H1 (cell line): ENCODE measurements around the gene TGFB1. TPM values are rescaled to one million over a fixed set of nuclear protein-coding genes. Genes with fewer than 3 reads are reported as not detected.

Experiments
- CTCF ChIA-PET: fragments of 300-600 bp; sonication (Branson Sonifier 250); formaldehyde crosslinking; loops from one replicate; lab custom pipeline; 2021; ENCODE audit not compliant: partially characterized antibody; lab: Charles Lee
- POLR2A ChIA-PET: fragments of 300-600 bp; sonication (Branson Sonifier 250); formaldehyde crosslinking; loops from one replicate; lab custom pipeline; 2021; ENCODE audit warnings: inconsistent platforms; ENCODE audit not compliant: partially characterized antibody; lab: Charles Lee
- DNase-seq, 2 experiments: peaks; one replicate each; pipeline versions ENCODE4 v3.0.0 to v3.0.0-alpha.2; 2010 to 2022; ENCODE audit warnings: low spot score in 2 of 2, low read depth in 1 of 2, mixed read lengths in 1 of 2
- FAIRE-seq: peaks from 2 replicates; lab custom pipeline; 2011; peaks lifted over from hg19 to GRCh38; lab: Jason Lieb, UNC
- H2AFZ ChIP-seq: 2 replicates; pipeline ENCODE4 v1.8.1; 2012; ENCODE audit warnings: low read length, inconsistent platforms
- H2AK5ac ChIP-seq: 2 replicates; pipeline ENCODE4 v1.6.1; 2013; ENCODE audit warnings: low read depth, low read length
- H2BK120ac ChIP-seq: replicated peaks from 2 replicates; pipeline ENCODE3; 2013; ENCODE audit warnings: low read depth, low read length, inconsistent platforms
- H2BK12ac ChIP-seq: 2 replicates; pipeline ENCODE4 v1.6.1; 2013; ENCODE audit warnings: low read depth, low read length
- H2BK15ac ChIP-seq: 2 replicates; pipeline ENCODE4 v1.6.1; 2013; ENCODE audit warnings: low read length
- H2BK20ac ChIP-seq: 2 replicates; pipeline ENCODE4 v1.6.1; 2013; ENCODE audit warnings: low read length
- H2BK5ac ChIP-seq: 2 replicates; pipeline ENCODE4 v1.6.1; 2013; ENCODE audit warnings: low read depth, low read length
- H3K14ac ChIP-seq: 2 replicates; pipeline ENCODE4 v1.6.1; 2013; ENCODE audit warnings: inconsistent platforms; ENCODE audit not compliant: insufficient read length
- H3K18ac ChIP-seq: 2 replicates; pipeline ENCODE4 v1.6.1; 2013; ENCODE audit warnings: low read length; ENCODE audit errors: extremely low read depth
- H3K23ac ChIP-seq: 2 replicates; pipeline ENCODE4 v1.6.1; 2013; ENCODE audit warnings: inconsistent platforms; ENCODE audit not compliant: insufficient read length
- H3K23me2 ChIP-seq: 2 replicates; pipeline ENCODE4 v1.6.1; 2013; ENCODE audit warnings: low read depth, low read length
- H3K27ac ChIP-seq: 2 replicates; pipeline ENCODE4 v1.6.1; 2011; ENCODE audit warnings: low read depth, low read length, inconsistent platforms
- H3K27me3 ChIP-seq, 4 experiments: replicated peaks in 1 of 4; 1 replicate in 1 of 4; 2 replicates in 3 of 4; pipeline versions ENCODE4 v1.6.1 to v1.8.1; 2011 to 2013; ENCODE audit warnings: low read length in 3 of 4, mild to moderate bottlenecking in 3 of 4, inconsistent platforms in 2 of 4, mixed read lengths in 2 of 4, moderate library complexity in 1 of 4; ENCODE audit not compliant: control insufficient read depth in 3 of 4, insufficient read depth in 3 of 4; ENCODE audit errors: extremely low read depth in 1 of 4
- H3K36me3 ChIP-seq, 4 experiments: 2 replicates each; pipeline versions ENCODE4 v1.6.1 to v1.8.1; 2011 to 2013; ENCODE audit warnings: mild to moderate bottlenecking in 4 of 4, low read length in 3 of 4, moderate library complexity in 2 of 4, control low read depth in 1 of 4, inconsistent platforms in 1 of 4; ENCODE audit not compliant: insufficient read depth in 4 of 4, control insufficient read depth in 2 of 4
- H3K4ac ChIP-seq: replicated peaks from 2 replicates; pipeline ENCODE3; 2013; ENCODE audit warnings: low read length, low read depth, mixed read lengths, inconsistent platforms; ENCODE audit not compliant: insufficient read length
- H3K4me1 ChIP-seq, 4 experiments: replicated peaks in 1 of 4; 1 replicate in 1 of 4; 2 replicates in 3 of 4; pipeline versions ENCODE4 v1.6.1 to v1.8.1; 2011 to 2013; ENCODE audit warnings: low read length in 3 of 4, inconsistent platforms in 2 of 4, mixed read lengths in 1 of 4; ENCODE audit not compliant: insufficient read depth in 4 of 4, control insufficient read depth in 3 of 4
- H3K4me2 ChIP-seq, 2 experiments: 2 replicates each; pipeline versions ENCODE4 v1.6.1 to v1.8.1; 2011 to 2013; ENCODE audit warnings: low read depth in 2 of 2, low read length in 2 of 2, control low read depth in 1 of 2, inconsistent platforms in 1 of 2, mild to moderate bottlenecking in 1 of 2; ENCODE audit not compliant: insufficient read depth in 1 of 2
- H3K4me3 ChIP-seq, 4 experiments: fragments of 200-600, 300-600 bp in 1 of 4; sonication (generic), shearing (Covaris generic), sonication (Bioruptor Twin) in 1 of 4; 2 replicates each; pipeline versions ENCODE4 v1.5.1 to v1.8.1; 2011 to 2016; ENCODE audit warnings: low read length in 4 of 4, low read depth in 3 of 4, control low read depth in 2 of 4, inconsistent platforms in 2 of 4, mild to moderate bottlenecking in 2 of 4, mixed read lengths in 1 of 4, moderate library complexity in 1 of 4; ENCODE audit not compliant: insufficient read depth in 2 of 4; ENCODE audit errors: extremely low read depth in 1 of 4
- H3K56ac ChIP-seq: replicated peaks from 2 replicates; pipeline ENCODE3; 2013; ENCODE audit warnings: low read depth, mild to moderate bottlenecking, mixed read lengths, low read length, inconsistent platforms; ENCODE audit not compliant: insufficient read length
- H3K79me1 ChIP-seq: 2 replicates; pipeline ENCODE4 v1.6.1; 2013; ENCODE audit warnings: low read depth, low read length, control low read depth
- H3K79me2 ChIP-seq, 2 experiments: 2 replicates each; pipeline versions ENCODE4 v1.6.1 to v1.8.1; 2012 to 2013; ENCODE audit warnings: low read length in 2 of 2, mild to moderate bottlenecking in 2 of 2, inconsistent platforms in 1 of 2; ENCODE audit not compliant: insufficient read depth in 2 of 2, control insufficient read depth in 1 of 2
- H3K9ac ChIP-seq, 4 experiments: replicated peaks in 1 of 4; 1 replicate in 1 of 4; 2 replicates in 3 of 4; pipeline versions ENCODE4 v1.6.1 to v1.8.1; 2011 to 2013; ENCODE audit warnings: low read depth in 3 of 4, low read length in 3 of 4, control low read depth in 2 of 4, mild to moderate bottlenecking in 2 of 4, moderate library complexity in 2 of 4, inconsistent platforms in 1 of 4; ENCODE audit errors: extremely low read depth in 1 of 4
- H3K9me3 ChIP-seq, 2 experiments: 2 replicates each; pipeline versions ENCODE4 v1.6.1 to v1.8.1; 2012 to 2013; ENCODE audit warnings: mild to moderate bottlenecking in 2 of 2, moderate library complexity in 2 of 2, control low read depth in 1 of 2, inconsistent platforms in 1 of 2, low read depth in 1 of 2, low read length in 1 of 2, mixed read lengths in 1 of 2; ENCODE audit not compliant: insufficient read depth in 2 of 2
- H4K20me1 ChIP-seq, 2 experiments: replicated peaks in 1 of 2; 2 replicates each; pipeline versions ENCODE3 to v1.8.1; 2011 to 2013; ENCODE audit warnings: inconsistent platforms in 2 of 2, low read length in 2 of 2, mild to moderate bottlenecking in 1 of 2; ENCODE audit not compliant: insufficient read depth in 2 of 2, control insufficient read depth in 1 of 2
- H4K5ac ChIP-seq: 2 replicates; pipeline ENCODE4 v1.6.1; 2013; ENCODE audit warnings: low read length, low read depth, mixed read lengths, inconsistent platforms; ENCODE audit not compliant: insufficient read length
- H4K8ac ChIP-seq: 2 replicates; pipeline ENCODE4 v1.8.0; 2013; ENCODE audit warnings: mild to moderate bottlenecking, moderate library complexity, low read length, inconsistent platforms; ENCODE audit not compliant: insufficient read depth; ENCODE audit errors: extremely low read depth
- H4K91ac ChIP-seq: replicated peaks from 2 replicates; pipeline ENCODE3; 2013; ENCODE audit warnings: low read length, mixed read lengths, inconsistent platforms; ENCODE audit not compliant: insufficient read length
- BACH1 ChIP-seq: IDR thresholded peaks from 2 replicates; pipeline ENCODE4 v1.6.1; 2012; ENCODE audit warnings: low read length, improper control_type of control experiment
- BCL11A ChIP-seq, 2 experiments: IDR thresholded peaks; one replicate each; pipeline ENCODE4 v1.6.1; 2011; ENCODE audit warnings: low read depth in 2 of 2, low read length in 2 of 2, mild to moderate bottlenecking in 2 of 2
- E2F6 ChIP-seq: IDR thresholded peaks from 2 replicates; pipeline ENCODE4 v1.6.1; 2012; ENCODE audit warnings: inconsistent platforms
- GABPA ChIP-seq: IDR thresholded peaks from 2 replicates; pipeline ENCODE4 v1.6.1; 2011; ENCODE audit warnings: mild to moderate bottlenecking, low read length, moderate library complexity, borderline replicate concordance; ENCODE audit not compliant: insufficient read depth
- JUN ChIP-seq: IDR thresholded peaks from 2 replicates; pipeline ENCODE4 v1.6.1; 2011; ENCODE audit warnings: low read depth, mild to moderate bottlenecking, improper control_type of control experiment, low read length
- POLR2AphosphoS5 ChIP-seq: IDR thresholded peaks from 2 replicates; pipeline ENCODE4 v1.6.1; 2011; ENCODE audit warnings: low read depth, low read length
- RBBP5 ChIP-seq: IDR thresholded peaks from 2 replicates; pipeline ENCODE4 v1.7.1; 2012; ENCODE audit warnings: low read depth, mild to moderate bottlenecking, inconsistent platforms, low read length, moderate library complexity, borderline replicate concordance
- SP4 ChIP-seq: IDR thresholded peaks from 2 replicates; pipeline ENCODE4 v1.6.1; 2012; ENCODE audit warnings: low read length, inconsistent platforms
- TCF12 ChIP-seq: IDR thresholded peaks from 2 replicates; pipeline ENCODE4 v1.6.1; 2011; ENCODE audit warnings: low read depth, mild to moderate bottlenecking, low read length
- WGBS, 2 experiments: shearing (Covaris generic) in 1 of 2; methylation state at CpG; one replicate each; pipeline versions ENCODE4 v1.1.6 to v1.1.7; 2013 to 2015; ENCODE audit warnings: low lambda C conversion rate in 2 of 2, mixed read lengths in 2 of 2, inconsistent platforms in 1 of 2, low coverage in 1 of 2, missing lambda C conversion rate in 1 of 2; ENCODE audit not compliant: insufficient replicate concordance in 2 of 2, insufficient coverage in 1 of 2, insufficient read length in 1 of 2; ENCODE audit errors: extremely low coverage in 1 of 2, missing lambda C conversion rate in 1 of 2; 5-methylcytosine and 5-hydroxymethylcytosine counted together
- polyA plus RNA-seq, 7 experiments: library from polyadenylated mRNA; depleted of rRNA in 3 of 7; stranded (reverse) in 5 of 7; unstranded in 2 of 7; fragments of >200 nt in 5 of 7; fragments of 200-250 nt in 2 of 7; gene quantifications; 1 replicate in 5 of 7; 2 replicates in 1 of 7; 4 replicates in 1 of 7; pipeline versions ENCODE4 v1.2.1 to v1.2.3, GENCODE V29; 2011 to 2013; ENCODE audit warnings: missing spikeins in 2 of 7, mixed read lengths in 2 of 7
- total RNA-seq: library from RNA; stranded (reverse); fragmentation: NEBNext Ultra II Directional; extraction: Animal tissue kit (Norgen Biotek cat#: 25700); gene quantifications from 2 replicates; pipeline ENCODE4 v1.2.1, GENCODE V29; 2021

TGFB1 gene
- total and polyA plus RNA-seq, 2 of the 8 experiments (the other 6 are each of a cell fraction or from before 2014, with no cell fraction given): 1.7 to 10.6 TPM

GRCh38 chr19:41297628-41298347 is 55.9 kb downstream of the TGFB1 start:
- no peaks in the 10 kb centered on the region for H3K79me2 ChIP-seq
- H2BK5ac ChIP-seq: no peak overlapping the region
- no peak overlapping the region for H2BK12ac ChIP-seq
- H2BK20ac ChIP-seq: no peak overlapping the region
- 90% methylated on average over 7 of the region's 7 CpGs; no CpG with 5 or more reads in 1 of the 2 experiments for WGBS, 2 experiments
- H2AK5ac ChIP-seq: no peak overlapping the region
- H3K4me1 ChIP-seq: no peaks in the 10 kb centered on the region
- H3K4me2 ChIP-seq: no peak overlapping the region
- peaks cover 69 to 98% (median 95%) of the 10 kb centered on the region in 4 experiments for H3K36me3 ChIP-seq
- H3K4me3 ChIP-seq: no peak overlapping the region
- no peak for TF ChIP-seq GABPA
- TF ChIP-seq TCF12: no peak
- no peak for TF ChIP-seq E2F6
- TF ChIP-seq RBBP5: no peak
- TF ChIP-seq JUN: no peak
- TF ChIP-seq BCL11A (IDR thresholded peaks at IDR 0.05; ENCODE audit: low read depth in 2 of 2, low read length in 2 of 2): no peak
- TF ChIP-seq SP4: no peak
- no peak for TF ChIP-seq BACH1
- no peak for TF ChIP-seq POLR2AphosphoS5
- H3K27me3 ChIP-seq: no peaks in the 10 kb centered on the region
- no peak overlapping the region for H3K18ac ChIP-seq
- H4K20me1 ChIP-seq: peaks cover 15 to 23% of the 10 kb centered on the region in 2 experiments
- no peaks in the 10 kb centered on the region for H3K9me3 ChIP-seq
- no peak for DNase-seq
- no peak overlapping the region for H3K4ac ChIP-seq
- CTCF ChIA-PET: interaction anchor here (1.1 to 7.8 kb wide), 6 partner anchors 8 to 35 kb away, joined by 3 to 63 read pairs (median 3); no protein-coding TSS in a partner anchor
- H3K27ac ChIP-seq: no peak overlapping the region
- peaks cover 2% of the 10 kb centered on the region; the same call in 1 of the 2 replicates for H3K79me1 ChIP-seq
- FAIRE-seq: no peak
- H4K91ac ChIP-seq: no peak overlapping the region
- POLR2A ChIA-PET: interaction anchor here (22.6 to 38.6 kb wide), 2 partner anchors 6 to 17 kb away, joined by 579 read pairs; partner anchors contain the start of genes CCDC97 and HNRNPUL1
- H3K23me2 ChIP-seq: no peaks in the 10 kb centered on the region
- H4K5ac ChIP-seq: no peak overlapping the region
- no peak overlapping the region for H4K8ac ChIP-seq
- no peak overlapping the region; a peak in 1 of 7 replicates for H3K9ac ChIP-seq
- H2BK120ac ChIP-seq: no peak overlapping the region
- no peak overlapping the region for H3K56ac ChIP-seq
- no peak overlapping the region for H3K14ac ChIP-seq
- no peak overlapping the region for H3K23ac ChIP-seq
- H2AFZ ChIP-seq: no peak overlapping the region
- H2BK15ac ChIP-seq: no peak overlapping the region
